ENCODE measurements around the gene DIP2C. TPM values are rescaled to one million over a fixed set of nuclear protein-coding genes. Genes with fewer than 3 reads are reported as not detected.

Gene DIP2C
- total RNA-seq, 1 experiment from 2014 or later, result 11.4 TPM

GRCh38 chr10:411603-412002, 277.9 kb downstream of the DIP2C start:
- H3K9me3 ChIP-seq, result no peaks in the 10 kb centered on the region
- CTCF ChIA-PET, result no interaction called here

GRCh38 chr10:409408-410040, 279.9 kb downstream of the DIP2C start:
- Histone ChIP-seq H3K4me1 (peaks cover 12% of the 10 kb centered on the region), H3K36me3 (ENCODE audit: control insufficient read depth, insufficient read depth, low read length) (no peaks in the 10 kb centered on the region), H3K27me3 (replicated peaks; ENCODE audit: control insufficient read depth, insufficient read depth, low read length) (no peaks in the 10 kb centered on the region), H3K4me3 (ENCODE audit: low read depth, low read length) (no peak overlapping the region), H3K9me3 (no peaks in the 10 kb centered on the region)
- H3K36me3 Mint-ChIP-seq (ENCODE audit: insufficient read depth, unreplicated experiment), result peaks cover 11% of the 10 kb centered on the region
- ChIA-PET CTCF (no interaction called here), POLR2A (no interaction called here)
- intact Hi-C loops (cut with micrococcal nuclease; ENCODE audit: unreplicated experiment), result loop anchor here (10.0 kb wide), 1 partner anchor 375 kb away; no protein-coding TSS in a partner anchor
- H3K27ac Mint-ChIP-seq (ENCODE audit: unreplicated experiment), result no peak overlapping the region
- no TSS peak for BruUV-seq (replicated peaks)
- H3K9me3 Mint-ChIP-seq (ENCODE audit: unreplicated experiment), result no peaks in the 10 kb centered on the region
- no peak for TF ChIP-seq CTCF (IDR thresholded peaks at IDR 0.05; ENCODE audit: insufficient read depth in 1 of 2, low read depth in 1 of 2, low read length in 1 of 2, severe bottlenecking in 1 of 2, unreplicated experiment in 1 of 2)
- H3K4me3 Mint-ChIP-seq (ENCODE audit: unreplicated experiment), result no peak overlapping the region
- peaks cover 15% of the 10 kb centered on the region for H3K4me1 Mint-ChIP-seq (ENCODE audit: low read depth, unreplicated experiment)
- H3K27me3 Mint-ChIP-seq (ENCODE audit: insufficient read depth, unreplicated experiment), result no peaks in the 10 kb centered on the region
- no peak for DNase-seq

More at GRCh38 chr10:411603-412002, 277.9 kb downstream of the DIP2C start:
- no peak for DNase-seq
- Mint-ChIP-seq H3K4me3 (ENCODE audit: unreplicated experiment) (no peak overlapping the region), H3K9me3 (ENCODE audit: unreplicated experiment) (no peaks in the 10 kb centered on the region), H3K27ac (ENCODE audit: unreplicated experiment) (no peak overlapping the region), H3K36me3 (ENCODE audit: insufficient read depth, unreplicated experiment) (peaks cover 16% of the 10 kb centered on the region), H3K27me3 (ENCODE audit: insufficient read depth, unreplicated experiment) (no peaks in the 10 kb centered on the region), H3K4me1 (ENCODE audit: low read depth, unreplicated experiment) (peaks cover 15% of the 10 kb centered on the region)
- POLR2A ChIA-PET, result no interaction called here
- peaks cover 12% of the 10 kb centered on the region for H3K4me1 ChIP-seq
- no peaks in the 10 kb centered on the region for H3K27me3 ChIP-seq (replicated peaks; ENCODE audit: control insufficient read depth, insufficient read depth, low read length)
- TF ChIP-seq CTCF (IDR thresholded peaks at IDR 0.05; ENCODE audit: insufficient read depth in 1 of 2, low read depth in 1 of 2, low read length in 1 of 2, severe bottlenecking in 1 of 2, unreplicated experiment in 1 of 2), result no peak
- H3K36me3 ChIP-seq (ENCODE audit: control insufficient read depth, insufficient read depth, low read length), result no peaks in the 10 kb centered on the region
- no peak overlapping the region for H3K4me3 ChIP-seq (ENCODE audit: low read depth, low read length)
- no TSS peak for BruUV-seq (replicated peaks)
- intact Hi-C loops (cut with micrococcal nuclease; ENCODE audit: unreplicated experiment), result loop anchor here (10.0 kb wide), 1 partner anchor 373 kb away; no protein-coding TSS in a partner anchor

DNA sequence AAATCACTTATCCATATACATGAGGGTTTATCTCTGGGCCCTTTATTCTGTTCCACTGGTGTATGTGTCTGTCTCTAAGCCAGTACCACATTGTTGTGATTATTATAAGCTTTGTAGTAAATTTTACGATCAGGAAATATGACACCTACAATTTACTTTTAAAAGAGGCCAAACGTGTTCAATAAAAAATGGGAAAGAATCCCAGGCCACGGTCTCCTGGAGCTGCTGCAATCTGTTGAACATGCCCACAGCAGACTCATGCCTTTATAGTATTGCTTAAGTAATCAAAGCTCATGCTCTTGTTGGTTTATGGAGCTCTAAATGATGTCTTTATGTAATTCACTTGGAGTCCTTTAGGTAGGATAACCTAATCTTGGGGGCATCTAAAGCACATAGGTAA, 281.2 kb downstream of the DIP2C start:
- peaks cover 7% of the 10 kb centered on the region for H3K4me1 Mint-ChIP-seq (ENCODE audit: low read depth, unreplicated experiment)
- no peak overlapping the region for H3K4me3 Mint-ChIP-seq (ENCODE audit: unreplicated experiment)
- intact Hi-C loops (cut with micrococcal nuclease; ENCODE audit: unreplicated experiment), result no loop called here

More for the DNA sequence above, 281.2 kb downstream of the DIP2C start:
- BruUV-seq (replicated peaks), result no TSS peak
- peaks cover 3% of the 10 kb centered on the region for H3K4me1 ChIP-seq
- no peaks in the 10 kb centered on the region for H3K9me3 ChIP-seq
- ChIA-PET POLR2A (no interaction called here), CTCF (interaction anchor here (0.6 kb wide), 1 partner anchor 333 kb away, joined by 4 read pairs; no protein-coding TSS in a partner anchor)
- H3K27me3 Mint-ChIP-seq (ENCODE audit: insufficient read depth, unreplicated experiment), result no peaks in the 10 kb centered on the region
- H3K27ac Mint-ChIP-seq (ENCODE audit: unreplicated experiment), result no peak overlapping the region
- H3K4me3 ChIP-seq (ENCODE audit: low read depth, low read length), result no peak overlapping the region
- no peaks in the 10 kb centered on the region for H3K27me3 ChIP-seq (replicated peaks; ENCODE audit: control insufficient read depth, insufficient read depth, low read length)
- H3K36me3 ChIP-seq (ENCODE audit: control insufficient read depth, insufficient read depth, low read length), result no peaks in the 10 kb centered on the region
- TF ChIP-seq CTCF (IDR thresholded peaks at IDR 0.05; ENCODE audit: insufficient read depth in 1 of 2, low read depth in 1 of 2, low read length in 1 of 2, severe bottlenecking in 1 of 2, unreplicated experiment in 1 of 2), result no peak
- H3K36me3 Mint-ChIP-seq (ENCODE audit: insufficient read depth, unreplicated experiment), result peaks cover 9% of the 10 kb centered on the region
- no peak for DNase-seq
- H3K9me3 Mint-ChIP-seq (ENCODE audit: unreplicated experiment), result no peaks in the 10 kb centered on the region
